Mucosa of rectum (tissue), 2 donors: ENCODE results near the gene JPH4.

Source experiments
- H3K27ac ChIP-seq, 2 donors: one replicate each; pipeline ENCODE4 v1.7.0; 2013; ENCODE audit warnings: inconsistent platforms in 2 of 2, low read depth in 2 of 2, low read length in 2 of 2
- H3K27me3 ChIP-seq, 2 donors: one replicate each; pipeline ENCODE4 v1.7.0; 2013; ENCODE audit warnings: low read length in 2 of 2; ENCODE audit not compliant: control insufficient read depth in 2 of 2, insufficient read depth in 2 of 2
- H3K36me3 ChIP-seq, 2 donors: one replicate each; pipeline ENCODE4 v1.7.0; 2013; ENCODE audit warnings: low read length in 2 of 2; ENCODE audit not compliant: control insufficient read depth in 2 of 2, insufficient read depth in 2 of 2
- H3K4me1 ChIP-seq, 2 donors: one replicate each; pipeline ENCODE4 v1.7.0; 2013; ENCODE audit warnings: low read length in 2 of 2, mild to moderate bottlenecking in 1 of 2; ENCODE audit not compliant: control insufficient read depth in 2 of 2, insufficient read depth in 2 of 2
- H3K4me3 ChIP-seq, 2 donors: one replicate each; pipeline ENCODE4 v1.7.0; 2013; ENCODE audit warnings: low read length in 2 of 2
- H3K9ac ChIP-seq, 2 donors: one replicate each; pipeline ENCODE4 v1.7.0; 2013; ENCODE audit warnings: low read length in 2 of 2, low read depth in 1 of 2, mild to moderate bottlenecking in 1 of 2
- H3K9me3 ChIP-seq, 2 donors: one replicate each; pipeline ENCODE4 v1.7.0; 2013; ENCODE audit warnings: low read length in 2 of 2; ENCODE audit not compliant: control insufficient read depth in 2 of 2
- donor health status: healthy.
- donor health status: Normal muscosa, but diverticular disease.

Gene JPH4

DNA sequence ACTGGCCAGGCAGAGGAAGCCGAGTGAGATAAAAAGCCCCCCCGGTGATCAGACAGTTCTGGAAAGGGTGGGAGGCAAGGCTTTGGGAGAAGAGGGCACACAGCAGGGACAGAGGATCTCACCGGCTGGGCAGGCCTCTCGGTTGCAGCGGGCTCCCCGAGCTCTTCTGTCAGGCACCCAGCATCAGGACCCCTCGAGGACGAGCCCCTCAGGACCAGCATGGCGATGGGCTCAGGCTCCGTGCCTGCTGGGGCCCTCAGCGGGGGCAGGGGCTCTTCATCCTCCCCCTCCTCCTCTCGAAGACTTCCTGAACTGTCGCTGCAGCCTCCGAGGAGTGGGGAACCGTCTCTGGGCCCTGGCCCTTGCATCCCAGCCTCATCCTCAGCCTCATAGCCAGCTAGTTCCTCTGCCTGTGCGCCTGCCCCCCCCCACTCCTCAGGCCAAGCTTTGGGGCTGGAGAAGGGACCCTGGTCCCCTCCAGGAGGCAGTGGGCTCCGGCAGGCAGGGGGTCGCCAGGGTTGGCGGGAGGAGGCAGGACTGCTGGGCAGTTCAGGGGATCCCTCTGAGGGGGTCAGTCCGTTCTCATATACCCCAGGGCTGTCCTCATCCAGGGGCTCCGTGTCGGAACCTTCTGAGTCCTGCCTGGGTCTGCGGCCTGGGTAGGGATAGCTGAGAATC is 7.6 kb downstream of the JPH4 start:
- Histone ChIP-seq H3K4me1 (peaks cover 15 to 18% of the 10 kb centered on the region in 2 donors), H3K9me3 (no peaks in the 10 kb centered on the region), H3K9ac (no peak overlapping the region), H3K36me3 (peaks cover 0 to 2% of the 10 kb centered on the region in 2 donors), H3K4me3 (no peak overlapping the region), H3K27ac (no peak overlapping the region), H3K27me3 (peaks cover 11 to 16% of the 10 kb centered on the region in 2 donors)

GRCh38 chr14:23569443-23570151 is 9.0 kb downstream of the JPH4 start:
- Histone ChIP-seq H3K9me3 (no peaks in the 10 kb centered on the region), H3K4me1 (peaks cover 15 to 18% of the 10 kb centered on the region in 2 donors), H3K36me3 (peaks cover 6 to 16% of the 10 kb centered on the region in 2 donors), H3K4me3 (no peak overlapping the region), H3K27me3 (peaks cover 3 to 9% of the 10 kb centered on the region in 2 donors), H3K9ac (no peak overlapping the region), H3K27ac (no peak overlapping the region)

GRCh38 chr14:23568600-23569331 is 9.8 kb downstream of the JPH4 start:
- Histone ChIP-seq H3K9ac (peak overlapping the region in 1 of 2 donors; percentile 81), H3K4me1 (peaks cover 15 to 18% of the 10 kb centered on the region in 2 donors), H3K9me3 (no peaks in the 10 kb centered on the region), H3K36me3 (peaks cover 11 to 23% of the 10 kb centered on the region in 2 donors), H3K4me3 (no peak overlapping the region), H3K27ac (no peak overlapping the region), H3K27me3 (peaks cover 3 to 8% of the 10 kb centered on the region in 2 donors)

DNA sequence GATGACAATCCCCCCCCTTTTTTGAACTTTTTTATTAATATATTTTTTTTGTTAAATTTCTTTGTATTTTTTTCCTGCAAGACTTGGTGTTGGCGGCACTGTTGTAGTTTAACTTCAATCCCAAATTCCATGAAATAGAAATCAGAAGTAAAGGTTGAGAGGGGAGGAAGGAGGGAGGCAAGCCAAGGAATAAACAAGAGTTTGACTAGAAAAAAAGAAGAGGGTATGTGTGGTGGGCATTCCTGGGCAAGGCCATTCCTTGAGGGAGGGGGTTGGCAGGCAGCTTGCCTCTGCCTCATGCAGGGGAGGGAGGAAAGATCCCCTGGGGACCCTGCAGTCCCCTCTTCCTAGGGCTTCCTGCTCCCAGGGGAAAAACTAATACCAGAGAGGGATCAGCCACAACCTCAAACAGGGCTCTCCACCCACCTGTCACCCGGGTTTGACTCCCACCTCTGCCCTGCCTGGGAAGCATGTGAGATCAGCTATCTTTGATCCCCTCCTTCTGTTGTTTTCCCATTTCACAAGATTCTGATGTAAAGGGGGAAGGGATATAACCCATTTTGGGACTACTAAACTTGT is 10.5 kb downstream of the JPH4 start:
- peak overlapping the region; percentile 81 to 84 for H3K9ac ChIP-seq
- H3K4me3 ChIP-seq = peak overlapping the region; percentile 87 to 94
- H3K9me3 ChIP-seq = no peaks in the 10 kb centered on the region
- peaks cover 17 to 30% of the 10 kb centered on the region in 2 donors for H3K36me3 ChIP-seq
- peak overlapping the region; percentile 82 to 88 for H3K27ac ChIP-seq
- peaks cover 15 to 18% of the 10 kb centered on the region in 2 donors for H3K4me1 ChIP-seq
- peaks cover 0 to 8% of the 10 kb centered on the region in 2 donors for H3K27me3 ChIP-seq

DNA sequence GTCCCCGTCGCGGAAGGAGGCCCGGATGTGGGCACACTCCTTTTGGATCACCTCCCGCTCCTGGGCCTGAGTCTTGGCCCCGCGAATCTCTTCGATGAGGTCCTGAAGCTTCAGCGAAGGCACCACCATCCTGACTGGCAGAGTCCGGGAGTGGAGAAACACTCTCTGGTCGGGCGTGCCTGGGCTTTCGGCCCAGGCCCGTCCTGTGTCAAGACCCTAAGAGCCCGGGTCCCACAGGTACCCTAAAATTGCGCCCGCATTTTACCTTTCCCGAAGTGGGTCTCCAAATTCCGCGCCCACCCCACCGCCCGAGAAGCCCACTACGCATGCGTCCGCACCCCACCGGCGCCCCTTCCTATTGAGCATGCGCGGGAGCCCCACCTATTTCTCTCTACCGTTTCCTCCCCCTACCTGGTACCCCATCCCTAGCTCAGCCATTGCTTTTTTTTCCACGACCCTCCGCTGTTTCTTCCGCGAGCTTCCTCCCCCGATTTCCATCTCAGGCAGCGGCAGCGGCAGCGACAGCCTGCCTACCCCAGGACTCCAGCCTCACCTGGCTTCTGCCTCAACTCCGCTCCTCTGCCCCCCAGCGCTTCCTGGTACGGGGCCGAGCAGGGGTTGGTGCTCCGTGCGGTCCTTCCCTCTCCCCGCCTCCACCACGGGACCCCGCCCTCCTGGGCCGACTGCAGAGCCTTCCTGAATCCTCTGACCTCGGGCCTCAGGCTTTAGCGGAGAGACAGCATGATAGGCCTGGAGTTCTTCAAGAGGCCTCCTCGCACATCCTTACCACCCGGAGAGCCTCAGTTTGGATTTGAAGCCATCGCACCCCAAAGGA is 11.2 kb downstream of the JPH4 start, which contains the start of gene AP1G2:
TSS of gene AP1G2 (minus strand) at position 606 of the 835 bp plus-strand sequence. CDS start at position 129, 477 bp downstream.
- peaks cover 19 to 35% of the 10 kb centered on the region in 2 donors for H3K36me3 ChIP-seq
- H3K27ac ChIP-seq = peak within 1 kb of the TSS; percentile 82 to 88
- H3K9ac ChIP-seq = peak within 1 kb of the TSS; percentile 81 to 84
- H3K4me1 ChIP-seq = peaks cover 15 to 18% of the 10 kb centered on the region in 2 donors
- H3K9me3 ChIP-seq = no peaks in the 10 kb centered on the region
- peaks cover 0 to 3% of the 10 kb centered on the region in 2 donors for H3K27me3 ChIP-seq
- H3K4me3 ChIP-seq = peak within 1 kb of the TSS; percentile 87 to 94

- Histone ChIP-seq H3K4me3 (peak overlapping the region; percentile 87 to 94), H3K9me3 (no peaks in the 10 kb centered on the region), H3K36me3 (peaks cover 24 to 41% of the 10 kb centered on the region in 2 donors), H3K27me3 (no peaks in the 10 kb centered on the region), H3K27ac (peak overlapping the region; percentile 82 to 88), H3K4me1 (peaks cover 15 to 16% of the 10 kb centered on the region in 2 donors), H3K9ac (peak overlapping the region; percentile 81 to 84)
Observed at GRCh38 chr14:23566778-23567185, 11.8 kb downstream of the JPH4 start.

DNA sequence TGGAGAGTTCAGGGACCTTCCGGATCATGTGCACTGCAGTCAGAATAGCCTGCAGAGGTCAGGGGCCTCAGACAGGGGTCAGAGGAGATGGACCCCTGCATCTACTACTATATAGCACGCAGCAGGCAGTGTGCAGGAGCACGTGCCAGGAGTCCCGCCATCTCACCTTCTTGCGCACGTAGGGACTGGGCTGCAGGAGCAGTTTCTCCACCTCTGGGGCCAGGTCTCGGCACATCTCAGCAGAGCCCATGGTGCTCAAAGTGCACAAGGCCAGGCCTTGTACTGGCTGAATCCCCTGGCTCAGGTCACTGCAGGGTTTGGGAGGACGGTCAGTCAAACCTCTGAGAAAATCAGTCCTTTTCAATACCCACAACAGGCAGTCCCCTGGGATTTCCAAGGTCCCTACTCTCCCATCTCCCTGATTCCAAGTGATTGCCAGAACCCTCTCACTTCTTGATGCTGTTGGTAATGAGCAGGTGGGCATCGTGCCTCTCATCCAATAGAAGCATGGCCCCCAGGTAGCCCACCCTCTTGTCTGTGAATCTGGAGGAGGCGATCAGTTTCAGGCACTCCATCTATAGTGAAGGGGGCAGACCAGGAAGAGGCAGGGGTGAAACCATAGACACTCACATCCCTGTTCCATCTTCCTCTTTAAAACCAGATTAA is 12.3 kb downstream of the JPH4 start:
- peak overlapping the region; percentile 87 to 94 for H3K4me3 ChIP-seq
- peak overlapping the region; percentile 81 to 84 for H3K9ac ChIP-seq
- peaks cover 27 to 46% of the 10 kb centered on the region in 2 donors for H3K36me3 ChIP-seq
- no peak overlapping the region for H3K27ac ChIP-seq
- no peaks in the 10 kb centered on the region for H3K9me3 ChIP-seq
- H3K27me3 ChIP-seq = no peaks in the 10 kb centered on the region
- H3K4me1 ChIP-seq = peaks cover 12 to 15% of the 10 kb centered on the region in 2 donors

GRCh38 chr14:23565626-23566025 is 13.0 kb downstream of the JPH4 start:
- H3K36me3 ChIP-seq = peaks cover 32 to 50% of the 10 kb centered on the region in 2 donors

GRCh38 chr14:23564876-23565275 is 13.7 kb downstream of the JPH4 start:
- H3K36me3 ChIP-seq = peaks cover 39 to 55% of the 10 kb centered on the region in 2 donors
- H3K9ac ChIP-seq = no peak overlapping the region
- H3K27ac ChIP-seq = no peak overlapping the region
- no peaks in the 10 kb centered on the region for H3K27me3 ChIP-seq
- H3K9me3 ChIP-seq = no peaks in the 10 kb centered on the region
- H3K4me1 ChIP-seq = peaks cover 12 to 15% of the 10 kb centered on the region in 2 donors
- H3K4me3 ChIP-seq = no peak overlapping the region

More at GRCh38 chr14:23565626-23566025, 13.0 kb downstream of the JPH4 start:
- Histone ChIP-seq H3K27ac (no peak overlapping the region), H3K27me3 (no peaks in the 10 kb centered on the region), H3K9me3 (no peaks in the 10 kb centered on the region), H3K4me3 (no peak overlapping the region), H3K4me1 (peaks cover 12 to 15% of the 10 kb centered on the region in 2 donors), H3K9ac (no peak overlapping the region)
